ENCODE data around the gene VCL. TPM values are rescaled to one million over a fixed set of nuclear protein-coding genes. Genes with fewer than 3 reads are reported as not detected.

The VCL gene
- total RNA-seq, 6 donors from 2014 or later, result 76.5 to 214 (median 133) TPM

DNA sequence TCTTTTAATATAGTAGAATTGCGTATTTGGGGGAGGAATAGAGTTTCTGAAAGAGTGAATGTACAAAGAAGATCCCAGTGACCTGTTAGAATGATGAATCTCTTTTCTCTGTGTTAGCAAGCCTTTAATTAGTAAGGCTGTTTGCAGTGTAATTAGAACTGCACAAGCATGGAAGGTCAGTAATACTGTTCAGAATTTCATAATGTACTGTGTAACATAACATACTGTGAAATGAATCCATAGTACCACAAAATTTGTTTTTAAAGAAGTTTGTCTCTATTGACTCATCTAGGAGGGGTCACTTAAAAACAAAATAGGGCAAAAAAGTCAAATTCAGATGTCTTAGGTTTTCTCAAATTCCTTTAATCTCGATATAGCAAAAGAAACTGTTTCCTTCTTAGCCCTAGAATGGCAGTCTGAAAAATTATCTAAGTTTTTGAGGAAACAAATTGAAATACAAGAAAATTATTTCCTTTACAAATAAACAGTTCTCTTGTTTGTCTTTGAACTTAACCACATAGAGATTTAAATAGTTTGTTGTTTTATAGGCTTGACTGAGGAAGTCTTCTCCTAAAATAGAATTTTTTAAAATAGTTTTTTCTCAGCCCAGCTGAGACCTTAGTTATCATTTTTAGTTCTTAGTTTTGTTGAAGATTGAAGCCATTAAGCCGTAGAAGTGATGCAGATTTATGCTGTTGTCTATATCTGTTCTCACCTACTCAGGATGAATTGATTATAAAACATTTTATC lies 165.6 kb downstream of the VCL start:
- WGBS, 2 donors, result 62 to 75% methylated on average over 3 of the region's 3 CpGs
- Histone ChIP-seq H3K27ac (no peak overlapping the region), H3K4me3 (no peak overlapping the region), H3K4me1 (peaks cover 6 to 25% (median 20%) of the 10 kb centered on the region in 4 donors), H3K9me3 (no peaks in the 10 kb centered on the region), H3K36me3 (no peaks in the 10 kb centered on the region), H3K27me3 (no peaks in the 10 kb centered on the region)
- ATAC-seq (ENCODE audit: low FRiP score in 2 of 2) (no peak), DNase-seq (no peak)
- TF ChIP-seq, protein P1, sequence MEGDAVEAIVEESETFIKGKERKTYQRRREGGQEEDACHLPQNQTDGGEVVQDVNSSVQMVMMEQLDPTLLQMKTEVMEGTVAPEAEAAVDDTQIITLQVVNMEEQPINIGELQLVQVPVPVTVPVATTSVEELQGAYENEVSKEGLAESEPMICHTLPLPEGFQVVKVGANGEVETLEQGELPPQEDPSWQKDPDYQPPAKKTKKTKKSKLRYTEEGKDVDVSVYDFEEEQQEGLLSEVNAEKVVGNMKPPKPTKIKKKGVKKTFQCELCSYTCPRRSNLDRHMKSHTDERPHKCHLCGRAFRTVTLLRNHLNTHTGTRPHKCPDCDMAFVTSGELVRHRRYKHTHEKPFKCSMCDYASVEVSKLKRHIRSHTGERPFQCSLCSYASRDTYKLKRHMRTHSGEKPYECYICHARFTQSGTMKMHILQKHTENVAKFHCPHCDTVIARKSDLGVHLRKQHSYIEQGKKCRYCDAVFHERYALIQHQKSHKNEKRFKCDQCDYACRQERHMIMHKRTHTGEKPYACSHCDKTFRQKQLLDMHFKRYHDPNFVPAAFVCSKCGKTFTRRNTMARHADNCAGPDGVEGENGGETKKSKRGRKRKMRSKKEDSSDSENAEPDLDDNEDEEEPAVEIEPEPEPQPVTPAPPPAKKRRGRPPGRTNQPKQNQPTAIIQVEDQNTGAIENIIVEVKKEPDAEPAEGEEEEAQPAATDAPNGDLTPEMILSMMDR (IDR thresholded peaks at IDR 0.05), result no peak
- no peak for TF ChIP-seq EP300 (IDR thresholded peaks at IDR 0.05)
- no peak for TF ChIP-seq POLR2A (IDR thresholded peaks at IDR 0.05)

GRCh38 chr10:74164716-74165529 lies 167.0 kb downstream of the VCL start:
- TF ChIP-seq EP300 (IDR thresholded peaks at IDR 0.05) (no peak), POLR2AphosphoS5 (IDR thresholded peaks at IDR 0.05) (no peak), POLR2A (IDR thresholded peaks at IDR 0.05) (no peak)
- TF ChIP-seq, protein P1 (IDR thresholded peaks at IDR 0.05), result no peak
- H3K4me1 ChIP-seq, result peaks cover 6 to 25% (median 20%) of the 10 kb centered on the region in 4 donors
- WGBS, 2 donors, result 50 to 57% methylated on average over 6 of the region's 6 CpGs
- peak overlapping the region; percentile 27 to 70 (median 48) for H3K27ac ChIP-seq
- peak overlapping the region in 1 of 4 donors; percentile 6 for H3K4me3 ChIP-seq
- no peaks in the 10 kb centered on the region for H3K9me3 ChIP-seq
- DNase-seq (no peak), ATAC-seq (ENCODE audit: low FRiP score in 2 of 2) (no peak)
- no peaks in the 10 kb centered on the region for H3K36me3 ChIP-seq
- no peaks in the 10 kb centered on the region for H3K27me3 ChIP-seq

GRCh38 chr10:74165530-74165901 lies 167.6 kb downstream of the VCL start:
- WGBS, 2 donors, result 34 to 44% methylated on average over 2 of the region's 2 CpGs
- ATAC-seq (ENCODE audit: low FRiP score in 2 of 2) (no peak), DNase-seq (no peak)
- TF ChIP-seq EP300 (IDR thresholded peaks at IDR 0.05) (no peak), POLR2A (IDR thresholded peaks at IDR 0.05) (no peak), POLR2AphosphoS5 (IDR thresholded peaks at IDR 0.05) (no peak)
- TF ChIP-seq, protein P1 (IDR thresholded peaks at IDR 0.05), result no peak
- H3K36me3 ChIP-seq, result no peaks in the 10 kb centered on the region
- H3K27me3 ChIP-seq, result no peaks in the 10 kb centered on the region
- H3K4me3 ChIP-seq, result no peak overlapping the region
- no peaks in the 10 kb centered on the region for H3K9me3 ChIP-seq
- H3K27ac ChIP-seq, result peak overlapping the region in 2 of 4 donors; percentile 56 to 70
- peaks cover 6 to 25% (median 20%) of the 10 kb centered on the region in 4 donors for H3K4me1 ChIP-seq

DNA sequence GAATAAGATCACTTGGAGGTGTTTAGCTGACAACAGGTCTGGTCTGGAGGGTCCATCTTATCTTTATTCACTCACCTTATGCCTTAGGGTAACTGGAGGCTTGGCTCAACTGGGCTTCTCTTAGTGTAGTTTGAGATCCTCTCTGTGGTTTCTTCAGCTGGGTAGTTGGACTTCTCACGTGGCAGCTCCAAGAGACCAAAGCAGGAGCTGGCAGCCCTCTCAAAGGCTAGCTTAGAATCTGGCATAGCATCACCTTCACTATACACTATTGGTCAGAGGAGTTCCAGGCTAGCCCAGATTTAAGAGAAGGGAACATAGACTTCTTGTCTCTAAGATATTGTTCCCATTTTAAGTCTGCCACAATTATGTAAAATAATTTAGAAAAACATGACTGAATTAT lies 169.5 kb downstream of the VCL start:
- peak overlapping the region in 2 of 4 donors; percentile 38 to 70 for H3K27ac ChIP-seq
- no peak for ATAC-seq (ENCODE audit: low FRiP score in 2 of 2)
- TF ChIP-seq EP300 (IDR thresholded peaks at IDR 0.05) (no peak), POLR2A (IDR thresholded peaks at IDR 0.05) (no peak), POLR2AphosphoS5 (IDR thresholded peaks at IDR 0.05) (no peak)
- TF ChIP-seq, protein P1 (IDR thresholded peaks at IDR 0.05), result no peak

More for the DNA sequence above, 169.5 kb downstream of the VCL start:
- Histone ChIP-seq H3K36me3 (no peaks in the 10 kb centered on the region), H3K9me3 (no peaks in the 10 kb centered on the region), H3K4me1 (peaks cover 6 to 25% (median 20%) of the 10 kb centered on the region in 4 donors), H3K4me3 (no peak overlapping the region), H3K27me3 (no peaks in the 10 kb centered on the region)
- 35 to 64% methylated on average over 1 of the region's 1 CpG for WGBS, 2 donors
- no peak for DNase-seq

Other genes starting within 250 kb of the VCL start
- 10 to 100 TPM; 16.8 to 34.9 (median 19.4) TPM for gene CHCHD1, start 216.1 kb upstream of the VCL start, total RNA-seq
- gene ZSWIM8, start 212.5 kb upstream of the VCL start, total RNA-seq, result 100 to 1,000 TPM in 4 of 6 donors, 10 to 100 TPM in 2; 54.9 to 202 (median 109) TPM
- gene NDST2, start 186.5 kb upstream of the VCL start, total RNA-seq, result 10 to 100 TPM; 26.4 to 92.2 (median 38.3) TPM
- 10 to 100 TPM; 25.7 to 52.3 (median 43.0) TPM for gene CAMK2G, start 123.6 kb upstream of the VCL start, total RNA-seq
- gene PLAU, start 87.0 kb upstream of the VCL start, total RNA-seq, result 10 to 100 TPM in 3 of 6 donors, 1 to 10 TPM in 3; 8.2 to 38.8 (median 12.4) TPM
- gene AP3M1, start 152.7 kb downstream of the VCL start, total RNA-seq, result 10 to 100 TPM; 11.4 to 36.1 (median 25.3) TPM
- gene ADK, start 153.1 kb downstream of the VCL start, total RNA-seq, result 100 to 1,000 TPM in 1 of 6 donors, 10 to 100 TPM in 5; 27.9 to 123 (median 48.1) TPM

Data from upper lobe of left lung (tissue), 6 donors.